ENCODE results near the gene MEIOC.
"Not testable (repeated sequence)": the region's sequence is repeated elsewhere in the genome, so short reads cannot be mapped to it uniquely, and the experiment has no call there.

The MEIOC gene

GRCh38 chr17:44648963-44649362 lies 7.3 kb upstream of the MEIOC start:
- DNase-seq, result no peak

GRCh38 chr17:44651228-44651627 lies 5.0 kb upstream of the MEIOC start:
- DNase-seq, result no peak

DNA sequence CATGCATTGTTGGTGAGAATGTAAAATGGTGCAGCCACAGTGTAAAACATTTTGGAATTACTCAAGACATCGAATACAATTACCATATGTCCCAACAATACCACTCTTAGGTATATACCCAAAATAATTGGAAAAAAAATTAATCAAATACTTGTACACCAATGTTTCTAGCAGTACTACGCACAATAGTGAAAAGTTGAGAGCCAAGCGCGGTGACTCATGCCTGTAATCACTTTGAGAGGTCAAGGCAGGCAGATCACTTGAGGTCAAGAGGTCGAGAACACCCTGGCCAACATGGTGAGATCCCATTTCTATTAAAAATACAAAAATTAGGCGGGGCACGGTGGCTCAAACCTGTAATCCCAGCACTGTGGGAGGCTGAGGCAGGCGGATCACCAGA lies 3.5 kb upstream of the MEIOC start:
- no peak for DNase-seq

GRCh38 chr17:44653384-44653783 lies 2.9 kb upstream of the MEIOC start:
- no peak for DNase-seq

DNA sequence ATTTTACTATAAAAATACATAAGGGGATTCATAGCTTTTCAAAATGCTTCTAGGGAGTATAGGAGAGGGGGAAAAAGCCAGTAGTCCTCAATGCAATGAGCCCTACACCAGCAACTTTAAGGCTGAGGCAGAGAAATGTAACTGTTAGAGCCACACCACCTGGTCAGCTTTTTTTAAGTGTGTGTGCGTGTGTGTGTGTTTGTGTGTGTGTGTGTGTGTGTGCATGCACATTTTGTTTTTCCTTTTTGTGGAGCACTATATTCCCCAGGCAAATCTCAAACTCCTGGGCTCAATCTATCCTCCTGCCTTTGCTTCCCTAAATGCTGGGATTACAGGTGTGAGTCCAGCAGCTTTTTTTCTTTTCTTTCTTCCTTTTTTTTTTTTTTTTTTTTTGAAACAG lies 2.3 kb upstream of the MEIOC start:
- DNase-seq, result no peak

DNA sequence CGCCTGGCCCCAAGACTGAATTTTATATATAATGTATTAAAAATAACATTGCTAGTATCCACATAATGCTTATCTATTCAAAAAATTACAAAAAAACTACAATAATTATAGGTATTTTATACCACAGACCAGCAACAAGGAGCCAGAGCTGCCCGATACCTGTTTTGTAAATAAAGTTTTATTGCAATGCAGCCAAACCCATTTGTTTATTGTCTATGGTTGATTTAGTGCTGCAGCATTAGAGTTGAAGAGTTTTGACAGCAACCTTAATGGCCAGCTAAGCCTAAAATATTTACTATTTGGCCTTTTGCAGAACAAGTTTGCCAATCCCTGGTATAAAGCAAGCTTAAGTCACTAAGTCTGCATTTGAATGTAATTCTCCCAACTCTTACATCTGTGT lies 5.6 kb downstream of the MEIOC start:
- no peak for DNase-seq

- no peak for DNase-seq
Measured at GRCh38 chr17:44663095-44663494, 6.8 kb downstream of the MEIOC start.

DNA sequence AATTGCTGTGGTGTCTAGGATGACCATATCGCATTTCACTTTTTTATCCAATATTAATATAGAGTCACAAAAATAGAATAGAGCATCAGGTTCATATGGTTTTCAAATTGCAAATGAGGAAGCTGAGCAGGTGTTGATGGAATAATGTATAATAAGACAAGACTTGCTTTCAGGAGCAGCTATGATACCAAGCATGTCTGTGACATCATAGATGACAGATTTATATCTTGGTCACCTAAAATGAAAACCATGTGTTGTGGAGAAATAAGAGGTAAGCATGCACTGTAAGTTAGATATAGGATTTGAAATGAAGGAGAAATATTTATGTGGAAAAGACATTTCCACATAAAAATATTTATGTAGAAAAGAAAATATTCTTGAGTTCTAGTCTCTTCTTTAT lies 8.6 kb downstream of the MEIOC start:
- DNase-seq, result no peak

GRCh38 chr17:44666006-44666405 lies 9.7 kb downstream of the MEIOC start:
- DNase-seq, result no peak

DNA sequence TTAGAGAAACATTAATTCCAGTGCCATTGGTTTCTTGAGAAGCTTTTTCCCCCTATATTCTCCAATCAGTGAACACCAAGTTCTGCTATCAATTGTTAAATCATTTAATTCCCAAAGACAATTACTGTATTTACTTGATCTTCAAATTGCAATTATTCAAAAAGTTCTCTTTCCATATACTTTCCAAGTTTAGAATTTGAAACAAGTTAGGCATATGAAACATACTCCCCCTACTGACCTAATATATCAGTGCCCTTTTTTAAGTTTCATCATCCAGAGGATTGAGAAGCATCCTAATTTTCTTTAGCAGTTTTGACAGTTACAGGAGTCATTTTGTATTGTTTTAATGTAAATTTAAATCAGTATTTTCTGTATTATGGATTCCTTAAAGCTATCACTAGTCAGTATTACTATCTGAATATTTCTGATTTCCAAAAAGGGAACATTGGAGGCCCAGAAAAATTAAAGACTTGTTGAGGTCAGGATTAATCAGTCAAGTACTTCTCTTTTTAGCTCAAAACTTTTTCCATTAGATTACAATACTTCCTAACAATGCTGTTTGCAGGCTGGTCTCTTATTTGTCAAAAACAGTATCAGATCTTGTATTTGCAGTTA lies 16.3 kb downstream of the MEIOC start:
- no peak for DNase-seq

GRCh38 chr17:44673893-44674292 lies 17.6 kb downstream of the MEIOC start:
- no peak for DNase-seq

DNA sequence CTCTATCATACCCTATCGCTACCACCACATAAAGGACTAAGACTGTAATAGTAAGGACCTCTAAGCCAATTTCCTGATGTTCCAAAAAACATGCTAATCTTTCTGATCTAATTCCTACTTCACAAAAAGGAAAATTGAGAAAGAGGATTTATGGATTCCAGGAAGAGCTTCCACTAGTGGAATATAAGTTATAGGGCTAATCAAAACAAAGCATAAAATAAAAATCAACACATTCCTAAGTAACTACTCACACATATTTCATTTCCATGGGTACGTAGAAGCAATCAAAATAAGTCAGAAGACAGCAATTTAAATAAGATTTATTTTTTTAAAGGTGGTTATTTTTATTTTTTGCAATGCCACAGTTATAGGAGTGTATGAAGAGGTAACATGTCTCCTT lies 20.9 kb downstream of the MEIOC start:
- no peak for DNase-seq

DNA sequence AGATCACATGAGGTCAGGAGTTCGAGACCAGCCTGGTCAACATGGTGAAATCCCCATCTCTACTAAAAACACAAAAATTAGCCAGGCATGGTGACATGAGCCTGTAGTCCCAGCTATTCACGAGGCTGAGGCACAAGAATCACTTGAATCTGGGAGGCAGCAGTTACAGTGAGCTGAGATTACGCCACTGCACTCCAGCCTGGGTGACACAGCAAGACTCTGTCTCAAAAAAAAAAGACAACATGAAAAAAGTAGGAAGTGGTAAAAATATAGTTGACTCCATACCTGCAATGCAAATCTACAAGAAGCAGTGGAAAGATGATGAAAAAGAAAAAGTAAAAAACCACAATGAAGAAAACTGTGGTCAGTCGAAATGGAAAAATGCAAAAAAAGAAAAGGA lies 27.0 kb downstream of the MEIOC start:
- not testable (repeated sequence) for DNase-seq

DNA sequence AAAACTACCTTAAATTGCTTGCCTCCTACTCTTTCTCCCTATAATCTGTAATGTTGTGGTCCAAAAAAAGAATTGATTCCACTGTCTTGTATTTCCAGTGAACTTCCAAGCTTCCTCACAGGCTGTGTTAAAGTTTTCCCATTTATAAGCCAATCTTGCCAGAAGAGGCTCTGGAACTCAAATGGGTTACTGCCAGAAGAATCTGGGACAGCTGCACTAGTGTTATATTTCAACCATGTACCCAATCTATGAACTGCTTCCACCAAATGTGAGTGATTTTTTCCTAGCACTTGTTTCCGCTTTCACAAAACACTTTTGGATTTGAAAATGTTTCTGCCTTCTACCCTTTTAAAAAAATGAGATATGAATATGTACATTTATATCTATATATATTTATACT lies 31.5 kb downstream of the MEIOC start:
- no peak for DNase-seq

DNA sequence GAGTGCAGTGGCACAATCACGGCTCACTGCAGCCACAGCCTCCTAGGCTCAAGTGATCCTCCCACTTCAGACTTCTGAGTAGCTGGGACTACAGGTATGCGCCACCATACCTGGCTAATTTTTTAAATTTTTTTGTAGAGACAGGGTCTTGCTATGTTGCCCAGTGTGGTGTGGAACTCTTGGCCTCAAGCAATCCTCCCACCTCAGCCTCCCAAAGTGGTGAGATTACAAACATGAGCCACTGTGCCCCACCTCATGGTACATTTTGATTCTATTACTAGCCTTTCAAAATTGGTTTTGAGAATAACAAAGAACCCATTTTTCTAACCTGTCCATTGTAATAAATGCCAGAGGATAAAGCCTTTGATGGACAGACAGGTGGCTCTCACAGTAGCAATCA lies 31.9 kb downstream of the MEIOC start:
- no peak for DNase-seq

GRCh38 chr17:44688675-44689476 lies 32.6 kb downstream of the MEIOC start:
- DNase-seq, result no peak

GRCh38 chr17:44689477-44690217 lies 33.4 kb downstream of the MEIOC start, which contains the start of gene CCDC43:
Gene CCDC43 (minus strand): TSS chr17:44689776. CDS start chr17:44689753, 23 bp downstream.
- DNase-seq, result peak; percentile 91

DNA sequence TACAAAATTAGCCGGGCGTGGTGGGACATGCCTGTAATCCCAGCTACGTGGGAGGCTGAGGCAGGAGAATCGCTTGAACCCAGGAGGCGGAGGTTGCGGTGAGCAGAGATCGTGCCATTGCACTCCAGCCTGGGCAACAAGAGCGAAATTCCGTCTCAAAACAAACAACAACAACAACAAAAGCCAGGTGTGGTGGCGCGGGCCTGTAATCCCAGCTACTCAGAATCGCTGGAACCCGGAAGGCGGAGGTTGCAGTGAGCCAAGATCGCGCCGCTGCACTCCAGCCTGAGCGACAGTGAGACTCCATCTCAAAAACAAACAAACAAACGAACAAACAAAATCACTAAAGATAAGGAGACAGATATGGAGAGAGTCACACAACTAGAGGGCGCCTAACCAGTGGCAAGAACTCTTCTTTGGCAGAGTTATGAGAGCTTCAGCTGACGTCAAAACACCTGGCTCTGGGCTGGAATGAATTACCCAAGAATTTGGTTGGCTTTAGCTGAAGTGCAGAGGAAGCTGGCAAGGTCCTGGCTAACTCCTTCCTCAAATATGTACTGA lies 34.6 kb downstream of the MEIOC start:
- not testable (repeated sequence) for DNase-seq

- no peak for DNase-seq
Measured at GRCh38 chr17:44693609-44694008, 37.3 kb downstream of the MEIOC start.

GRCh38 chr17:44700288-44700687 lies 44.0 kb downstream of the MEIOC start:
- not testable (repeated sequence) for DNase-seq

- peak; percentile 18 for DNase-seq
Measured at GRCh38 chr17:44707755-44708400, 51.6 kb downstream of the MEIOC start.

DNA sequence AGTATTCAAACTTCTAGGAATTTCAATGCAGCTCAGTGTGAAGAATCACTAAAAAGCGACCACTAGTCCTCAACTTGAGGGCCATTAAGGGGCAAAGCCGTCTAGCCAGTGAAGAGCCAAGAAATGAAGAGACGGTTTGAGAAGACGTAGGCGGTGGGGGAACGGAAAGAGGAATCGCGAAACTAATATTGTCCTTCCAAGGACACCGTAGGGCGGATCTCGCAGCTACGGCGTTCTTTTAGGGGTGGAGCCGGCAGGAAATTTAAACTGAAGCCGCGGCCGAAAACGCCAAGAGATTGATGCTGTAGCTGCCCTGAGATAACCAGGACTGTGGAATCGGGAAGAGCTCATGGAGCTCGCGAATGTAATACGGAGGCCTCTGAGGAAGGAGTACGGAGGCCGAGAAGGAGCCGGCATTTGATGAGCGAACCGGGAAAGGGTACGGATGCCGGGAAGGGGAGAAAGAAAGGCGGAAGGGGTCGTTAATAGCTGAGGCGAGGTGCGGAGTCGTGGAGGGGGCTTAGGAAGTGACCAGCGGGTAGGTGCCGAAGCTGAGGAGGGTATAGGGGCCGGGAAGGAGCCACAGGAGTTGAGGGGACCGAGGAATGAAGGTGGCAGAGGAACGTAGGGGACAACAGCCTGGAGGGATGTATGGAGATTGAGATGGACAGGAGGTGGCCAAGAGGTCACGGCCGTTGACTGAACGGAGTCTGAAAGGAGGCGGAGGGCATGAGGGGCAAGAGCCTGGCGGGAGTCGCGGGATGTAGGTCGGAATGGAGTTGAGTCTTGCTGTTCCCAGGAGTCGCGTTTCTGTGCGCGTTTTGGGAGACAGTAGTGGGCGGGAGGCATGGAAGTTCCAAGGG lies 52.4 kb downstream of the MEIOC start, which contains the start of gene DBF4B:
Gene DBF4B, plus strand, starts transcription at position 265 of the 863 bp plus-strand sequence. Its CDS starts 156 bp downstream, at position 421.
- peak; percentile 89 for DNase-seq

Data from NCI-H345 (cell line).